ENCODE data around the gene ANK3.
A peak's percentile ranks its signal among the peaks of the same experiment; 100 is the strongest.

Gene ANK3

GRCh38 chr10:60009276-60009675 lies 380.4 kb downstream of the ANK3 start:
- no peak for DNase-seq

- DNase-seq = no peak
These were observed 380.9 kb downstream of the ANK3 start for GRCh38 chr10:60008816-60009215.

- no peak for DNase-seq
These were observed 383.6 kb downstream of the ANK3 start for GRCh38 chr10:60006062-60006461.

- no peak for DNase-seq
These were observed 385.8 kb downstream of the ANK3 start for GRCh38 chr10:60003651-60004523.

GRCh38 chr10:60000747-60001146 lies 388.9 kb downstream of the ANK3 start:
- no peak for DNase-seq

- DNase-seq = no peak
These were observed 391.7 kb downstream of the ANK3 start for GRCh38 chr10:59997827-59998525.

- DNase-seq = no peak
These were observed 393.8 kb downstream of the ANK3 start for GRCh38 chr10:59995862-59996261.

GRCh38 chr10:59993931-59994330 lies 395.7 kb downstream of the ANK3 start:
- DNase-seq = no peak

- DNase-seq = peak; percentile 67
These were observed 398.0 kb downstream of the ANK3 start for GRCh38 chr10:59991661-59992060.

- DNase-seq = no peak
These were observed 398.6 kb downstream of the ANK3 start for GRCh38 chr10:59991117-59991516.

GRCh38 chr10:59985639-59986038 lies 404.0 kb downstream of the ANK3 start:
- no peak for DNase-seq

GRCh38 chr10:59984415-59984814 lies 405.3 kb downstream of the ANK3 start:
- no peak for DNase-seq

- DNase-seq = no peak
These were observed 409.3 kb downstream of the ANK3 start for GRCh38 chr10:59980356-59980755.

- DNase-seq = no peak
These were observed 412.2 kb downstream of the ANK3 start for GRCh38 chr10:59977486-59977885.

- no peak for DNase-seq
These were observed 412.8 kb downstream of the ANK3 start for GRCh38 chr10:59976909-59977308.
